HCT116 (cell line): ENCODE measurements around the gene TMEM44. TPM values are rescaled to one million over a fixed set of nuclear protein-coding genes. Genes with fewer than 3 reads are reported as not detected.

Experiments
- ATAC-seq: fragments of 200-7000 bp; cut with Tn5 transposase; 2 replicates; pipeline ENCODE4 v1.9.1; 2020; ENCODE audit warnings: mild to moderate bottlenecking, moderate library complexity
- BruUV-seq: library from RNA; stranded (reverse); fragments of 400-500 nt; replicated peaks from 2 replicates; lab custom pipeline; 2021; lab: Mats Ljungman, UMichigan
- CTCF ChIA-PET: fragments of 300-600 bp; sonication (Branson Sonifier 250); formaldehyde crosslinking; loops from one replicate; lab custom pipeline; 2021; ENCODE audit warnings: antibody characterized with exemption; lab: Charles Lee
- POLR2A ChIA-PET: fragments of 300-600, 350-600 bp; sonication (Branson Sonifier 250); formaldehyde crosslinking; loops from one replicate; lab custom pipeline; 2021; ENCODE audit warnings: antibody characterized with exemption; lab: Charles Lee
- RAD21 ChIA-PET, 2 experiments: fragments of 300-600 bp; sonication (Branson Sonifier 250); formaldehyde crosslinking; loops; one replicate each; lab custom pipeline; 2023; ENCODE audit warnings: low total read pairs in 2 of 2; ENCODE audit not compliant: uncharacterized antibody in 2 of 2, unreplicated experiment in 2 of 2, low non-redundant PET in 1 of 2; lab: Charles Lee
- DNase-seq: peaks from one replicate; pipeline ENCODE4 v3.0.0-alpha.2; 2010; ENCODE audit warnings: low read depth, low spot score
- H2AFZ ChIP-seq: fragments of 200-600 bp; shearing (Covaris generic), sonication (generic); 2 replicates; pipeline ENCODE4 v1.6.1; 2017; ENCODE audit warnings: low read depth, mixed run types, mixed read lengths, antibody characterized with exemption, low read length; ENCODE audit not compliant: poor library complexity, severe bottlenecking
- H3K27ac ChIP-seq: 2 replicates; pipeline ENCODE4 v1.5.1; 2012; ENCODE audit warnings: low read depth, low read length
- H3K27me3 ChIP-seq: fragments of 200-600 bp; sonication (generic); 2 replicates; pipeline ENCODE4 v1.6.1; 2016; ENCODE audit warnings: mixed run types, low read length, mixed read lengths; ENCODE audit not compliant: insufficient read depth
- H3K36me3 ChIP-seq, 2 experiments: fragments of 200-500 bp in 1 of 2; fragments of 200-600 bp in 1 of 2; sonication (Bioruptor generic) in 1 of 2; sonication (generic) in 1 of 2; 2 replicates each; pipeline versions ENCODE4 v1.5.1 to v1.6.1; 2014 to 2016; ENCODE audit warnings: low read length in 2 of 2, inconsistent platforms in 1 of 2, mixed read lengths in 1 of 2, mixed run types in 1 of 2; ENCODE audit not compliant: insufficient read depth in 2 of 2, control insufficient read depth in 1 of 2
- H3K4me1 ChIP-seq, 2 experiments: fragments of 200-600 bp in 1 of 2; sonication (generic) in 1 of 2; 2 replicates each; pipeline versions ENCODE4 v1.5.1 to v1.6.1; 2012 to 2017; ENCODE audit warnings: low read length in 2 of 2, inconsistent platforms in 1 of 2, mild to moderate bottlenecking in 1 of 2, mixed read lengths in 1 of 2, mixed run types in 1 of 2, moderate library complexity in 1 of 2; ENCODE audit not compliant: insufficient read depth in 2 of 2, control insufficient read depth in 1 of 2
- H3K4me2 ChIP-seq: fragments of 200-600 bp; sonication (generic); 2 replicates; pipeline ENCODE4 v1.6.1; 2017; ENCODE audit warnings: mixed run types, low read length, mixed read lengths
- H3K4me3 ChIP-seq, 2 experiments: fragments of 200-600 bp in 1 of 2; sonication (generic) in 1 of 2; replicated peaks in 1 of 2; 2 replicates each; pipeline ENCODE4 v1.5.1; 2011 to 2016; ENCODE audit warnings: low read length in 2 of 2, control low read depth in 1 of 2, low read depth in 1 of 2, mild to moderate bottlenecking in 1 of 2, mixed read lengths in 1 of 2, mixed run types in 1 of 2
- H3K79me2 ChIP-seq: fragments of 200-600 bp; sonication (generic); 2 replicates; pipeline ENCODE4 v1.6.1; 2017; ENCODE audit warnings: mild to moderate bottlenecking, mixed run types, low read length, moderate library complexity, mixed read lengths; ENCODE audit not compliant: insufficient read depth
- H3K9ac ChIP-seq: fragments of 200-600 bp; sonication (generic); 2 replicates; pipeline ENCODE4 v1.6.1; 2016; ENCODE audit warnings: low read length, mixed read lengths
- H3K9me2 ChIP-seq: fragments of 200-600 bp; sonication (generic), shearing (Covaris generic); 2 replicates; pipeline ENCODE4 v1.6.1; 2017; ENCODE audit warnings: mixed run types, mild to moderate bottlenecking, moderate library complexity; ENCODE audit not compliant: insufficient read depth
- H3K9me3 ChIP-seq, 2 experiments: fragments of 200-500 bp in 1 of 2; fragments of 200-600 bp in 1 of 2; sonication (Bioruptor generic) in 1 of 2; sonication (generic) in 1 of 2; 2 replicates each; pipeline ENCODE4 v1.6.1; 2014 to 2017; ENCODE audit warnings: low read length in 2 of 2, mixed read lengths in 2 of 2, inconsistent platforms in 1 of 2, low read depth in 1 of 2, mild to moderate bottlenecking in 1 of 2, mixed run types in 1 of 2, moderate library complexity in 1 of 2; ENCODE audit not compliant: control insufficient read depth in 1 of 2, insufficient read depth in 1 of 2
- H4K20me1 ChIP-seq: fragments of 200-600 bp; sonication (generic), shearing (Covaris generic); 2 replicates; pipeline ENCODE4 v1.6.1; 2017; ENCODE audit warnings: mixed run types, mild to moderate bottlenecking, moderate library complexity; ENCODE audit not compliant: insufficient read depth
- ATF3 ChIP-seq: IDR thresholded peaks from 2 replicates; pipeline ENCODE4 v1.6.1; 2012
- CBX3 ChIP-seq: IDR thresholded peaks from 2 replicates; pipeline ENCODE4 v1.6.1; 2012; ENCODE audit warnings: low read depth
- CEBPB ChIP-seq: IDR thresholded peaks from 2 replicates; pipeline ENCODE4 v1.6.1; 2012; ENCODE audit warnings: low read depth
- EZH2 ChIP-seq: fragments of 200-600 bp; sonication (generic); IDR thresholded peaks from 2 replicates; pipeline ENCODE4 v1.6.1; 2017; ENCODE audit warnings: antibody characterized with exemption, mixed run types
- JUND ChIP-seq: IDR thresholded peaks from 2 replicates; pipeline ENCODE4 v1.6.1; 2012
- MAX ChIP-seq: IDR thresholded peaks from 2 replicates; pipeline ENCODE4 v1.6.1; 2012
- POLR2A ChIP-seq: IDR thresholded peaks from 2 replicates; pipeline ENCODE4 v1.7.0; 2011; ENCODE audit warnings: borderline replicate concordance; ENCODE audit not compliant: insufficient read depth, insufficient read length; ENCODE audit errors: extremely low read depth
- POLR2AphosphoS5 ChIP-seq: IDR thresholded peaks from 2 replicates; pipeline ENCODE4 v1.6.1; 2011; ENCODE audit warnings: mild to moderate bottlenecking, low read depth, low read length, moderate library complexity
- RAD21 ChIP-seq: IDR thresholded peaks from 2 replicates; pipeline ENCODE4 v1.6.1; 2012; ENCODE audit warnings: low read depth, mild to moderate bottlenecking
- SIN3A ChIP-seq: IDR thresholded peaks from 2 replicates; pipeline ENCODE4 v1.6.1; 2012; ENCODE audit warnings: low read depth
- TCF7L2 ChIP-seq: IDR thresholded peaks from 2 replicates; pipeline ENCODE4 v1.7.0; 2011; ENCODE audit warnings: borderline replicate concordance, inconsistent platforms; ENCODE audit not compliant: insufficient read depth, insufficient read length; ENCODE audit errors: extremely low read depth
- YY1 ChIP-seq: IDR thresholded peaks from 2 replicates; pipeline ENCODE4 v1.6.1; 2011; ENCODE audit warnings: low read length, low read depth, moderate library complexity, mild to moderate bottlenecking; ENCODE audit not compliant: insufficient replicate concordance; ENCODE audit errors: extremely low read depth
- intact Hi-C: fragments of 100-400 bp; cut with micrococcal nuclease; formaldehyde crosslinking; loops from 2 replicates; pipeline ENCODE4 v1.10.0; 2022
- total RNA-seq: library from RNA; stranded (reverse); gene quantifications from one replicate; pipeline ENCODE4 v1.2.1, GENCODE V29; 2021; ENCODE audit not compliant: unreplicated experiment

Gene TMEM44
- total RNA-seq, 1 experiment from 2014 or later = 30.3 TPM

- H3K9me2 ChIP-seq = no peaks in the 10 kb centered on the region
- H3K27me3 ChIP-seq = no peaks in the 10 kb centered on the region
- POLR2A ChIA-PET = no interaction called here
- no peak overlapping the region for H3K9ac ChIP-seq
- no peaks in the 10 kb centered on the region for H4K20me1 ChIP-seq
- no TSS peak for BruUV-seq
- no peak overlapping the region for H2AFZ ChIP-seq
- intact Hi-C loops = no loop called here
- no peaks in the 10 kb centered on the region for H3K9me3 ChIP-seq
- H3K4me2 ChIP-seq = no peak overlapping the region
- ATAC-seq (no peak), DNase-seq (no peak)
- H3K79me2 ChIP-seq = no peaks in the 10 kb centered on the region
- no peak overlapping the region for H3K27ac ChIP-seq
- no peaks in the 10 kb centered on the region for H3K4me1 ChIP-seq
- TF ChIP-seq YY1 (no peak), JUND (no peak), RAD21 (no peak), EZH2 (no peak), MAX (no peak), SIN3A (no peak), CBX3 (no peak)
- RAD21 ChIA-PET = no interaction called here
- H3K36me3 ChIP-seq = no peaks in the 10 kb centered on the region; a peak in 1 of 4 replicates
- no peak overlapping the region for H3K4me3 ChIP-seq
- CTCF ChIA-PET = no interaction called here
Measured at GRCh38 chr3:194617827-194618226, 15.4 kb downstream of the TMEM44 start.

- Histone ChIP-seq H3K4me1 (no peaks in the 10 kb centered on the region), H3K36me3 (no peaks in the 10 kb centered on the region; a peak in 1 of 4 replicates), H3K4me2 (no peak overlapping the region), H3K79me2 (no peaks in the 10 kb centered on the region), H2AFZ (no peak overlapping the region), H3K4me3 (no peak overlapping the region), H3K27me3 (no peaks in the 10 kb centered on the region), H3K9me3 (no peaks in the 10 kb centered on the region), H3K27ac (no peak overlapping the region), H3K9ac (no peak overlapping the region), H3K9me2 (no peaks in the 10 kb centered on the region), H4K20me1 (no peaks in the 10 kb centered on the region)
- BruUV-seq = no TSS peak
- ChIA-PET POLR2A (no interaction called here), CTCF (no interaction called here), RAD21 (no interaction called here)
- intact Hi-C loops = no loop called here
- ATAC-seq (no peak), DNase-seq (no peak)
- no peak for TF ChIP-seq TCF7L2
- TF ChIP-seq ATF3 = no peak
- TF ChIP-seq CEBPB = no peak
- no peak for TF ChIP-seq MAX
- no peak for TF ChIP-seq POLR2A
- TF ChIP-seq POLR2AphosphoS5 = no peak
- TF ChIP-seq JUND = no peak
Measured at GRCh38 chr3:194617143-194617671, 16.0 kb downstream of the TMEM44 start.
